Progenitor cell of endocrine pancreas (in vitro differentiated cells): ENCODE measurements around the gene CSKMT. TPM values are rescaled to one million over a fixed set of nuclear protein-coding genes. Genes with fewer than 3 reads are reported as not detected.
A peak's percentile ranks its signal among the peaks of the same experiment; 100 is the strongest.
"Not testable (repeated sequence)": the region's sequence is repeated elsewhere in the genome, so short reads cannot be mapped to it uniquely, and the experiment has no call there.

ENCODE experiments used
- DNase-seq: peaks from one replicate; pipeline ENCODE4 v3.0.0; 2021; ENCODE audit warnings: low spot score; ENCODE audit not compliant: unreplicated experiment
- H3K27ac Mint-ChIP-seq: 2 replicates; pipeline ENCODE4 v1.8.0; 2021; ENCODE audit warnings: mild to moderate bottlenecking, moderate library complexity, mixed read lengths
- H3K27me3 Mint-ChIP-seq: 2 replicates; pipeline ENCODE4 v1.8.0; 2021; ENCODE audit warnings: mixed read lengths
- H3K36me3 Mint-ChIP-seq: 2 replicates; pipeline ENCODE4 v1.8.0; 2022; ENCODE audit warnings: mixed read lengths; ENCODE audit not compliant: insufficient read depth
- H3K4me1 Mint-ChIP-seq: 2 replicates; pipeline ENCODE4 v1.8.0; 2021; ENCODE audit warnings: low read depth, mixed read lengths
- H3K4me3 Mint-ChIP-seq: 2 replicates; pipeline ENCODE4 v1.8.0; 2021; ENCODE audit warnings: low read depth, mild to moderate bottlenecking, moderate library complexity, mixed read lengths
- H3K9me3 Mint-ChIP-seq: 2 replicates; pipeline ENCODE4 v1.8.0; 2021; ENCODE audit warnings: low read depth, mixed read lengths
- CTCF ChIP-seq: fragments of 200-600 bp; sonication (generic); IDR thresholded peaks from one replicate; pipeline ENCODE4 v1.5.0; 2021; ENCODE audit warnings: antibody characterized with exemption, mild to moderate bottlenecking; ENCODE audit not compliant: unreplicated experiment
- total RNA-seq: library from RNA; stranded (reverse); gene quantifications from 2 replicates; pipeline ENCODE4 v1.2.1, GENCODE V29; 2021

Gene CSKMT
- total RNA-seq, 1 donor from 2014 or later = 18.0 TPM

GRCh38 chr11:62649486-62649885 lies 15.6 kb upstream of the CSKMT start:
- peaks cover 2% of the 10 kb centered on the region for H3K36me3 Mint-ChIP-seq
- no peak overlapping the region for H3K27ac Mint-ChIP-seq
- H3K4me1 Mint-ChIP-seq = peaks cover 17% of the 10 kb centered on the region
- no peak for TF ChIP-seq CTCF
- no peaks in the 10 kb centered on the region for H3K27me3 Mint-ChIP-seq
- no peaks in the 10 kb centered on the region for H3K9me3 Mint-ChIP-seq
- DNase-seq = no peak
- H3K4me3 Mint-ChIP-seq = no peak overlapping the region

GRCh38 chr11:62650283-62650682 lies 14.8 kb upstream of the CSKMT start:
- not testable (repeated sequence) for H3K4me3 Mint-ChIP-seq

GRCh38 chr11:62652161-62653006 lies 12.7 kb upstream of the CSKMT start:
- Mint-ChIP-seq H3K36me3 (no peaks in the 10 kb centered on the region), H3K4me1 (peaks cover 7% of the 10 kb centered on the region), H3K4me3 (peak overlapping the region; percentile 88), H3K9me3 (no peaks in the 10 kb centered on the region), H3K27me3 (no peaks in the 10 kb centered on the region), H3K27ac (peak overlapping the region; percentile 94)
- TF ChIP-seq CTCF = no peak
- no peak for DNase-seq

More at GRCh38 chr11:62650283-62650682, 14.8 kb upstream of the CSKMT start:
- not testable (repeated sequence) for H3K27me3 Mint-ChIP-seq, H3K36me3 Mint-ChIP-seq, H3K9me3 Mint-ChIP-seq, DNase-seq
- Mint-ChIP-seq H3K27ac (peak overlapping the region; percentile 59), H3K4me1 (peaks cover 14% of the 10 kb centered on the region)

- no peak for TF ChIP-seq CTCF
- DNase-seq = no peak
- no peak overlapping the region for H3K27ac Mint-ChIP-seq
- peak overlapping the region; percentile 45 for H3K4me3 Mint-ChIP-seq
- H3K36me3 Mint-ChIP-seq = no peaks in the 10 kb centered on the region
- no peaks in the 10 kb centered on the region for H3K9me3 Mint-ChIP-seq
- peaks cover 7% of the 10 kb centered on the region for H3K4me1 Mint-ChIP-seq
- H3K27me3 Mint-ChIP-seq = no peaks in the 10 kb centered on the region
Observed at GRCh38 chr11:62654297-62654696, 10.8 kb upstream of the CSKMT start.

GRCh38 chr11:62656796-62657429 lies 8.2 kb upstream of the CSKMT start:
- Mint-ChIP-seq H3K36me3 (no peaks in the 10 kb centered on the region), H3K27me3 (no peaks in the 10 kb centered on the region), H3K9me3 (no peaks in the 10 kb centered on the region), H3K27ac (no peak overlapping the region), H3K4me1 (peaks cover 7% of the 10 kb centered on the region), H3K4me3 (no peak overlapping the region)
- no peak for TF ChIP-seq CTCF
- no peak for DNase-seq
